Endodermal cell (in vitro differentiated cells): ENCODE results near the gene SPEN. TPM values are rescaled to one million over a fixed set of nuclear protein-coding genes. Genes with fewer than 3 reads are reported as not detected.

ENCODE experiments used
- DNase-seq: peaks from one replicate; pipeline ENCODE4 v3.0.0-alpha.2; 2017
- H3K27ac ChIP-seq: 2 replicates; pipeline ENCODE4 v1.5.1; 2013; ENCODE audit warnings: mild to moderate bottlenecking, low read depth, low read length, moderate library complexity
- H3K27me3 ChIP-seq: 2 replicates; pipeline ENCODE4 v1.6.1; 2013; ENCODE audit warnings: mild to moderate bottlenecking, low read length, moderate library complexity; ENCODE audit not compliant: insufficient read depth, control insufficient read depth, poor library complexity, severe bottlenecking
- H3K36me3 ChIP-seq: 2 replicates; pipeline ENCODE4 v1.7.0; 2013; ENCODE audit warnings: mild to moderate bottlenecking, low read length, moderate library complexity; ENCODE audit not compliant: control insufficient read depth, insufficient read depth
- H3K4me1 ChIP-seq: one replicate; pipeline ENCODE4 v1.7.0; 2013; ENCODE audit warnings: low read length; ENCODE audit not compliant: control insufficient read depth, insufficient read depth
- H3K4me3 ChIP-seq: 2 replicates; pipeline ENCODE4 v1.5.1; 2013; ENCODE audit warnings: mild to moderate bottlenecking, low read length, moderate library complexity
- H3K9ac ChIP-seq: 2 replicates; pipeline ENCODE4 v1.6.1; 2013; ENCODE audit warnings: mild to moderate bottlenecking, low read length, moderate library complexity; ENCODE audit not compliant: poor library complexity, severe bottlenecking; ENCODE audit errors: extremely low read depth
- H3K9me3 ChIP-seq: 2 replicates; pipeline ENCODE4 v1.6.1; 2013; ENCODE audit warnings: mild to moderate bottlenecking, low read length, moderate library complexity; ENCODE audit not compliant: control insufficient read depth
- H3K27ac Mint-ChIP-seq: 2 replicates; pipeline ENCODE4 v1.8.0; 2020; ENCODE audit warnings: mixed read lengths
- H3K27me3 Mint-ChIP-seq: 2 replicates; pipeline ENCODE4 v1.8.0; 2021; ENCODE audit warnings: mild to moderate bottlenecking, mixed read lengths; ENCODE audit not compliant: insufficient read depth
- H3K36me3 Mint-ChIP-seq: 2 replicates; pipeline ENCODE4 v1.8.0; 2020; ENCODE audit warnings: low read depth, mixed read lengths
- H3K4me1 Mint-ChIP-seq: 2 replicates; pipeline ENCODE4 v1.8.0; 2020; ENCODE audit warnings: mixed read lengths
- H3K4me3 Mint-ChIP-seq: 2 replicates; pipeline ENCODE4 v1.8.0; 2020; ENCODE audit warnings: mild to moderate bottlenecking, moderate library complexity, mixed read lengths
- H3K9me3 Mint-ChIP-seq: 2 replicates; pipeline ENCODE4 v1.8.0; 2020; ENCODE audit warnings: mild to moderate bottlenecking, mixed read lengths
- WGBS, 2 experiments: methylation state at CpG; one replicate each; pipeline versions ENCODE4 v1.1.5 to v1.1.7; 2013; ENCODE audit warnings: missing lambda C conversion rate in 2 of 2, mixed read lengths in 1 of 2; ENCODE audit not compliant: insufficient coverage in 1 of 2, insufficient read length in 1 of 2; 5-methylcytosine and 5-hydroxymethylcytosine counted together
- total RNA-seq, 2 donors: library from RNA; stranded (reverse); fragmentation: NEBNext Ultra II Directional in 1 of 2; extraction: Animal tissue kit (Norgen Biotek cat#: 25700) in 1 of 2; gene quantifications; 2 replicates in 1 of 2; 3 replicates in 1 of 2; pipeline ENCODE4 v1.2.1, GENCODE V29; 2021
- TF ChIP-seq, protein P1 (sequence below): fragments of 200-600 bp; sonication (generic); conservative IDR thresholded peaks from 2 replicates; pipeline ENCODE4 v1.5.0; 2021; ENCODE audit warnings: antibody characterized with exemption, mild to moderate bottlenecking

SPEN gene
- total RNA-seq, 2 donors from 2014 or later, result 61.5 to 71.9 TPM

DNA sequence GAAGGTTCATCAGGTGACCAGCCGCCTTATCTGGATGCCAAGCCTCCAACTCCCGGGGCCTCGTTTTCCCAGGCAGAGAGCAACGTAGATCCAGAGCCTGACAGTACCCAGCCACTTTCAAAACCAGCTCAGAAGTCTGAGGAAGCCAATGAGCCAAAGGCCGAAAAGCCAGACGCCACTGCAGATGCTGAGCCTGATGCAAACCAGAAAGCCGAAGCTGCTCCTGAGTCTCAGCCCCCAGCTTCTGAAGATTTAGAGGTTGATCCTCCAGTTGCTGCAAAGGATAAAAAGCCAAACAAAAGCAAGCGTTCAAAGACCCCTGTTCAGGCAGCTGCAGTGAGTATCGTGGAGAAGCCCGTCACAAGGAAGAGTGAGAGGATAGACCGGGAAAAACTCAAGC lies 83.9 kb downstream of the SPEN start:
- Mint-ChIP-seq H3K27me3 (no peaks in the 10 kb centered on the region), H3K4me3 (no peak overlapping the region), H3K36me3 (peaks cover 87% of the 10 kb centered on the region), H3K27ac (no peak overlapping the region), H3K4me1 (no peaks in the 10 kb centered on the region), H3K9me3 (no peaks in the 10 kb centered on the region)
- WGBS, 2 experiments, result 95% methylated on average over 9 to 11 of the region's 11 CpGs
- H3K36me3 ChIP-seq, result peaks cover 92% of the 10 kb centered on the region
- H3K9ac ChIP-seq, result no peak overlapping the region
- no peaks in the 10 kb centered on the region for H3K4me1 ChIP-seq
- H3K9me3 ChIP-seq, result no peaks in the 10 kb centered on the region
- H3K4me3 ChIP-seq, result no peak overlapping the region
- DNase-seq, result no peak
- H3K27ac ChIP-seq, result no peak overlapping the region
- TF ChIP-seq, protein P1, sequence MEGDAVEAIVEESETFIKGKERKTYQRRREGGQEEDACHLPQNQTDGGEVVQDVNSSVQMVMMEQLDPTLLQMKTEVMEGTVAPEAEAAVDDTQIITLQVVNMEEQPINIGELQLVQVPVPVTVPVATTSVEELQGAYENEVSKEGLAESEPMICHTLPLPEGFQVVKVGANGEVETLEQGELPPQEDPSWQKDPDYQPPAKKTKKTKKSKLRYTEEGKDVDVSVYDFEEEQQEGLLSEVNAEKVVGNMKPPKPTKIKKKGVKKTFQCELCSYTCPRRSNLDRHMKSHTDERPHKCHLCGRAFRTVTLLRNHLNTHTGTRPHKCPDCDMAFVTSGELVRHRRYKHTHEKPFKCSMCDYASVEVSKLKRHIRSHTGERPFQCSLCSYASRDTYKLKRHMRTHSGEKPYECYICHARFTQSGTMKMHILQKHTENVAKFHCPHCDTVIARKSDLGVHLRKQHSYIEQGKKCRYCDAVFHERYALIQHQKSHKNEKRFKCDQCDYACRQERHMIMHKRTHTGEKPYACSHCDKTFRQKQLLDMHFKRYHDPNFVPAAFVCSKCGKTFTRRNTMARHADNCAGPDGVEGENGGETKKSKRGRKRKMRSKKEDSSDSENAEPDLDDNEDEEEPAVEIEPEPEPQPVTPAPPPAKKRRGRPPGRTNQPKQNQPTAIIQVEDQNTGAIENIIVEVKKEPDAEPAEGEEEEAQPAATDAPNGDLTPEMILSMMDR, result no peak
- no peaks in the 10 kb centered on the region for H3K27me3 ChIP-seq

DNA sequence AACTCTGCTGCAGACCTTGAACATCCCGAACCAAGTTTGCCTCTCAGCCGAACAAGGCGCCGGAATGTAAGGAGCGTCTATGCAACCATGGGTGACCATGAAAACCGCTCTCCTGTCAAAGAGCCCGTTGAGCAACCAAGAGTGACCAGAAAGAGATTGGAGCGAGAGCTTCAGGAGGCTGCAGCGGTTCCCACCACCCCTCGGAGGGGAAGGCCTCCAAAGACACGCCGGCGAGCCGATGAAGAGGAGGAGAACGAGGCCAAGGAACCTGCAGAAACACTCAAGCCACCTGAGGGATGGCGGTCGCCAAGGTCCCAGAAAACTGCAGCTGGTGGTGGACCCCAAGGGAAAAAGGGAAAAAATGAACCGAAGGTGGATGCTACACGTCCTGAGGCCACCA lies 84.4 kb downstream of the SPEN start:
- no peaks in the 10 kb centered on the region for H3K27me3 ChIP-seq
- TF ChIP-seq, protein P1, result no peak
- H3K27ac ChIP-seq, result no peak overlapping the region
- H3K36me3 ChIP-seq, result peaks cover 94% of the 10 kb centered on the region
- WGBS, 2 experiments, result 96 to 97% methylated on average over 19 of the region's 19 CpGs
- no peak overlapping the region for H3K4me3 Mint-ChIP-seq
- peaks cover 86% of the 10 kb centered on the region for H3K36me3 Mint-ChIP-seq
- H3K9me3 Mint-ChIP-seq, result no peaks in the 10 kb centered on the region
- H3K9me3 ChIP-seq, result no peaks in the 10 kb centered on the region
- H3K4me1 ChIP-seq, result no peaks in the 10 kb centered on the region
- H3K4me3 ChIP-seq, result no peak overlapping the region
- H3K9ac ChIP-seq, result no peak overlapping the region
- no peaks in the 10 kb centered on the region for H3K27me3 Mint-ChIP-seq
- DNase-seq, result no peak
- H3K4me1 Mint-ChIP-seq, result no peaks in the 10 kb centered on the region
- no peak overlapping the region for H3K27ac Mint-ChIP-seq

DNA sequence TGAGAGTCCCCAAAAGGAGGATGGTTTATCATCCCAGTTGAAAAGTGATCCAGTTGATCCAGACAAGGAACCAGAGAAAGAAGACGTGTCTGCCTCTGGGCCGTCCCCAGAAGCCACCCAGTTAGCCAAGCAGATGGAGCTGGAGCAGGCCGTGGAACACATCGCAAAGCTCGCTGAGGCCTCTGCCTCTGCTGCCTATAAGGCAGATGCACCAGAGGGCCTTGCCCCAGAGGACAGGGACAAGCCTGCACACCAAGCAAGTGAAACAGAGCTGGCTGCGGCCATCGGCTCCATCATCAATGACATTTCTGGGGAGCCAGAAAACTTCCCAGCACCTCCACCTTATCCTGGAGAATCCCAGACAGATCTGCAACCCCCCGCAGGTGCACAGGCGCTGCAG lies 85.1 kb downstream of the SPEN start:
- peaks cover 92% of the 10 kb centered on the region for H3K36me3 ChIP-seq
- Mint-ChIP-seq H3K4me1 (peaks cover 4% of the 10 kb centered on the region), H3K9me3 (no peaks in the 10 kb centered on the region), H3K36me3 (peaks cover 87% of the 10 kb centered on the region), H3K4me3 (no peak overlapping the region), H3K27ac (peak overlapping the region; percentile 60), H3K27me3 (no peaks in the 10 kb centered on the region)
- no peak overlapping the region for H3K9ac ChIP-seq
- no peaks in the 10 kb centered on the region for H3K27me3 ChIP-seq
- H3K4me3 ChIP-seq, result no peak overlapping the region
- DNase-seq, result no peak
- H3K4me1 ChIP-seq, result no peaks in the 10 kb centered on the region
- no peaks in the 10 kb centered on the region for H3K9me3 ChIP-seq
- 91 to 97% methylated on average over 7 to 9 of the region's 9 CpGs for WGBS, 2 experiments
- TF ChIP-seq, protein P1, result no peak
- no peak overlapping the region for H3K27ac ChIP-seq
